ENCODE results near the gene TFCP2L1. TPM values are rescaled to one million over a fixed set of nuclear protein-coding genes. Genes with fewer than 3 reads are reported as not detected.

Gene TFCP2L1
- total RNA-seq, 1 experiment from 2014 or later, result 1.8 TPM

DNA sequence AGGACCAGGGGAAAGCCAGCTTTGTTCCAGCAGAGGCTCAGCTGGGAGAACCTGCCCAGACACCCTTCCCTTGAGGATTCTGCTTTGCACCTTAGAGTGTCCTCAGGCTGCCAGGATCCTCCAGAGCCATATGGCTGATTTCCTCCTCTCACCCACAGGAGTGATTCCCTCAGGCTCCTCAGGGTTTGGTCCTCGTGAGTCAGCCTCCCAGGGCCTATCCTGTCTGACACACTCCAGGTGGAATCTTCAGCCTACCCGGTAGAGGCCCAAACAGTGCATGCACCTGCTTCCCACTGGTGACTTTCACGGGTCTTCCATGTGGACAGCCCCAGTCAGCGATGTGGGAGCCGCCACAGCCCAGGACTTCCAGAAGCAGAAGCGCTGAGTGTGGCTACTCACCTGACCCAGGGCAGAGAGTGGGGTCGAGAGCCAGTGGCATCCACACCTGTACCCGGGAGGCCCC, 73.3 kb downstream of the TFCP2L1 start:
- no peaks in the 10 kb centered on the region for H3K27me3 ChIP-seq (ENCODE audit: insufficient read depth, low read length)
- H2AFZ ChIP-seq (ENCODE audit: low read length), result no peak overlapping the region
- no peak overlapping the region for H3K4me2 ChIP-seq (ENCODE audit: insufficient read depth, insufficient read length, low read length)
- H4K5ac ChIP-seq (ENCODE audit: insufficient read length, low read depth, low read length), result no peak overlapping the region
- H4K8ac ChIP-seq (replicated peaks; ENCODE audit: insufficient read length, low read depth, low read length), result no peak overlapping the region
- DNase-seq, result no peak
- no peaks in the 10 kb centered on the region for H3K23me2 ChIP-seq (ENCODE audit: insufficient read length, low read depth, low read length, poor library complexity, severe bottlenecking)
- no peak overlapping the region; a peak in 1 of 7 replicates for H3K27ac Mint-ChIP-seq
- H3K4me1 Mint-ChIP-seq, result peaks cover 22 to 26% of the 10 kb centered on the region in 2 experiments
- H3K4me1 ChIP-seq (ENCODE audit: insufficient read depth, low read length), result no peaks in the 10 kb centered on the region
- H3K14ac ChIP-seq (ENCODE audit: insufficient read depth, low read length), result no peak overlapping the region
- no peak overlapping the region for H2BK12ac ChIP-seq (ENCODE audit: insufficient read length, low read depth, low read length)
- H3K4ac ChIP-seq (ENCODE audit: low read depth, low read length), result no peak overlapping the region
- no peaks in the 10 kb centered on the region for H3K36me3 Mint-ChIP-seq (ENCODE audit: insufficient read depth in 1 of 3, low read depth in 3 of 3)
- no peak overlapping the region for H2AK5ac ChIP-seq (ENCODE audit: insufficient read length, low read length)
- no peaks in the 10 kb centered on the region for H4K20me1 ChIP-seq (ENCODE audit: control insufficient read depth, insufficient read depth, insufficient read length)
- no CpG with 5 or more reads among the region's 8 CpGs for WGBS (ENCODE audit: extremely low coverage, insufficient read length, low lambda C conversion rate)
- no peak overlapping the region for H3T11ph ChIP-seq (ENCODE audit: low read length)
- no peaks in the 10 kb centered on the region for H3K9me3 Mint-ChIP-seq
- peaks cover 6% of the 10 kb centered on the region for H3K27me3 Mint-ChIP-seq (ENCODE audit: low read depth)
- H2BK5ac ChIP-seq (ENCODE audit: insufficient read length, low read length), result no peak overlapping the region
- no peak overlapping the region for H2BK20ac ChIP-seq (ENCODE audit: low read depth, low read length, poor library complexity, severe bottlenecking)
- H3K9me3 ChIP-seq (ENCODE audit: control insufficient read depth, low read depth, low read length), result no peaks in the 10 kb centered on the region
- no peak overlapping the region for H2BK120ac ChIP-seq (ENCODE audit: low read depth, low read length, poor library complexity, severe bottlenecking)
- no peak overlapping the region for H3K18ac ChIP-seq (ENCODE audit: insufficient read length, low read depth, low read length)
- H3K79me1 ChIP-seq (ENCODE audit: insufficient read depth, low read depth, low read length, poor library complexity, severe bottlenecking), result no peaks in the 10 kb centered on the region
- no peak overlapping the region for H2BK15ac ChIP-seq (ENCODE audit: low read depth, low read length)
- no peak overlapping the region for H3K27ac ChIP-seq (ENCODE audit: insufficient read length, low read depth, low read length)
- H3K79me2 ChIP-seq (ENCODE audit: insufficient read depth, low read length), result no peaks in the 10 kb centered on the region
- no peak overlapping the region for H4K91ac ChIP-seq (ENCODE audit: insufficient read length, low read depth, low read length)
- no peak overlapping the region for H3K56ac ChIP-seq (ENCODE audit: insufficient read length, low read depth, low read length)
- H3K9ac ChIP-seq (ENCODE audit: extremely low read depth, insufficient read length, low read length), result no peak overlapping the region
- TF ChIP-seq, protein P1, sequence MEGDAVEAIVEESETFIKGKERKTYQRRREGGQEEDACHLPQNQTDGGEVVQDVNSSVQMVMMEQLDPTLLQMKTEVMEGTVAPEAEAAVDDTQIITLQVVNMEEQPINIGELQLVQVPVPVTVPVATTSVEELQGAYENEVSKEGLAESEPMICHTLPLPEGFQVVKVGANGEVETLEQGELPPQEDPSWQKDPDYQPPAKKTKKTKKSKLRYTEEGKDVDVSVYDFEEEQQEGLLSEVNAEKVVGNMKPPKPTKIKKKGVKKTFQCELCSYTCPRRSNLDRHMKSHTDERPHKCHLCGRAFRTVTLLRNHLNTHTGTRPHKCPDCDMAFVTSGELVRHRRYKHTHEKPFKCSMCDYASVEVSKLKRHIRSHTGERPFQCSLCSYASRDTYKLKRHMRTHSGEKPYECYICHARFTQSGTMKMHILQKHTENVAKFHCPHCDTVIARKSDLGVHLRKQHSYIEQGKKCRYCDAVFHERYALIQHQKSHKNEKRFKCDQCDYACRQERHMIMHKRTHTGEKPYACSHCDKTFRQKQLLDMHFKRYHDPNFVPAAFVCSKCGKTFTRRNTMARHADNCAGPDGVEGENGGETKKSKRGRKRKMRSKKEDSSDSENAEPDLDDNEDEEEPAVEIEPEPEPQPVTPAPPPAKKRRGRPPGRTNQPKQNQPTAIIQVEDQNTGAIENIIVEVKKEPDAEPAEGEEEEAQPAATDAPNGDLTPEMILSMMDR (conservative IDR thresholded peaks at IDR 0.05), result no peak
- no peak overlapping the region for H3K4me3 Mint-ChIP-seq
- no peak overlapping the region for H3K23ac ChIP-seq (ENCODE audit: insufficient read length, low read depth, low read length)

Data from H9 (cell line).